Neural cell (in vitro differentiated cells): Measurements from ENCODE around the gene UCKL1.

Experiments used
- CTCF ChIP-seq: fragments of 450-650 bp; IDR thresholded peaks from 2 replicates; pipeline ENCODE4 v1.5.1; 2014; ENCODE audit warnings: antibody characterized with exemption, mild to moderate bottlenecking, moderate library complexity; ENCODE audit not compliant: poor library complexity, severe bottlenecking
- EP300 ChIP-seq: fragments of 450-650 bp; conservative IDR thresholded peaks from 2 replicates; pipeline ENCODE4 v1.6.1; 2014; ENCODE audit warnings: antibody characterized with exemption, mild to moderate bottlenecking, moderate library complexity; ENCODE audit not compliant: poor library complexity, severe bottlenecking
- SMC3 ChIP-seq: fragments of 450-650 bp; conservative IDR thresholded peaks from 2 replicates; pipeline ENCODE4 v1.6.1; 2014; ENCODE audit warnings: antibody characterized with exemption, mild to moderate bottlenecking, moderate library complexity; ENCODE audit not compliant: poor library complexity

- TF ChIP-seq CTCF (no peak), EP300 (no peak), SMC3 (peak; percentile 18)
These were observed 12.9 kb upstream of the UCKL1 start for GRCh38 chr20:63968928-63969760.
